ENCODE results near the gene CPSF4L.

DNA sequence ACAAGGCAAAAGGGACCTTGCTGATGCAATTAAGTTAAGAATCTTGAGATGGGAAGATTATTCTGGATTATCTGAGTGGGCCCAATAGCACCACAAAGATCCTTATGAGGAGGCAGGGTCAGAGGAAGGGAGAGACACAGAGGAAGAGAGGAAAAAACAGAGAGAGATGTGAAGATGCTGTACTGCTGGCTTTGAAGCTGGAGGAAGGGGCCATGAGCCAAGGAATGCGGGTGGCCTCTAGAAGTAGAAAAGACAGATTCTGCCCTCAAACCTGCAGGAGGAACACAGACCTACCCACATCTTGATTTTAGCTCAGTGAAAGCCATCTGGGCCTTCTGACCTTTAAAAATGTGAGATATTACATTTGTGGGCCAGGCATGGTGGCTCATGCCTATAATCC, 8.1 kb upstream of the CPSF4L start:
- TF ChIP-seq, protein P1, sequence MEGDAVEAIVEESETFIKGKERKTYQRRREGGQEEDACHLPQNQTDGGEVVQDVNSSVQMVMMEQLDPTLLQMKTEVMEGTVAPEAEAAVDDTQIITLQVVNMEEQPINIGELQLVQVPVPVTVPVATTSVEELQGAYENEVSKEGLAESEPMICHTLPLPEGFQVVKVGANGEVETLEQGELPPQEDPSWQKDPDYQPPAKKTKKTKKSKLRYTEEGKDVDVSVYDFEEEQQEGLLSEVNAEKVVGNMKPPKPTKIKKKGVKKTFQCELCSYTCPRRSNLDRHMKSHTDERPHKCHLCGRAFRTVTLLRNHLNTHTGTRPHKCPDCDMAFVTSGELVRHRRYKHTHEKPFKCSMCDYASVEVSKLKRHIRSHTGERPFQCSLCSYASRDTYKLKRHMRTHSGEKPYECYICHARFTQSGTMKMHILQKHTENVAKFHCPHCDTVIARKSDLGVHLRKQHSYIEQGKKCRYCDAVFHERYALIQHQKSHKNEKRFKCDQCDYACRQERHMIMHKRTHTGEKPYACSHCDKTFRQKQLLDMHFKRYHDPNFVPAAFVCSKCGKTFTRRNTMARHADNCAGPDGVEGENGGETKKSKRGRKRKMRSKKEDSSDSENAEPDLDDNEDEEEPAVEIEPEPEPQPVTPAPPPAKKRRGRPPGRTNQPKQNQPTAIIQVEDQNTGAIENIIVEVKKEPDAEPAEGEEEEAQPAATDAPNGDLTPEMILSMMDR (conservative IDR thresholded peaks at IDR 0.05 in 1 of 2, IDR thresholded peaks at IDR 0.05 in 1 of 2; ENCODE audit: extremely low read depth in 1 of 2, insufficient read depth in 1 of 2, low read depth in 1 of 2, low read length in 2 of 2): no peak
- no peak for TF ChIP-seq EZH2 (IDR thresholded peaks at IDR 0.05; ENCODE audit: borderline replicate concordance, low read length)

Data from mammary epithelial cell (primary cell).